ENCODE measurements around the gene STC2.

- TF ChIP-seq CTCF (conservative IDR thresholded peaks at IDR 0.05; ENCODE audit: low read length) (no peak), EZH2phosphoT487 (IDR thresholded peaks at IDR 0.05; ENCODE audit: borderline replicate concordance, low read depth, low read length) (no peak)
These were observed 14.8 kb downstream of the STC2 start for GRCh38 chr5:173313351-173313801.
